ENCODE results near the gene PAPLN.

Gene PAPLN

DNA sequence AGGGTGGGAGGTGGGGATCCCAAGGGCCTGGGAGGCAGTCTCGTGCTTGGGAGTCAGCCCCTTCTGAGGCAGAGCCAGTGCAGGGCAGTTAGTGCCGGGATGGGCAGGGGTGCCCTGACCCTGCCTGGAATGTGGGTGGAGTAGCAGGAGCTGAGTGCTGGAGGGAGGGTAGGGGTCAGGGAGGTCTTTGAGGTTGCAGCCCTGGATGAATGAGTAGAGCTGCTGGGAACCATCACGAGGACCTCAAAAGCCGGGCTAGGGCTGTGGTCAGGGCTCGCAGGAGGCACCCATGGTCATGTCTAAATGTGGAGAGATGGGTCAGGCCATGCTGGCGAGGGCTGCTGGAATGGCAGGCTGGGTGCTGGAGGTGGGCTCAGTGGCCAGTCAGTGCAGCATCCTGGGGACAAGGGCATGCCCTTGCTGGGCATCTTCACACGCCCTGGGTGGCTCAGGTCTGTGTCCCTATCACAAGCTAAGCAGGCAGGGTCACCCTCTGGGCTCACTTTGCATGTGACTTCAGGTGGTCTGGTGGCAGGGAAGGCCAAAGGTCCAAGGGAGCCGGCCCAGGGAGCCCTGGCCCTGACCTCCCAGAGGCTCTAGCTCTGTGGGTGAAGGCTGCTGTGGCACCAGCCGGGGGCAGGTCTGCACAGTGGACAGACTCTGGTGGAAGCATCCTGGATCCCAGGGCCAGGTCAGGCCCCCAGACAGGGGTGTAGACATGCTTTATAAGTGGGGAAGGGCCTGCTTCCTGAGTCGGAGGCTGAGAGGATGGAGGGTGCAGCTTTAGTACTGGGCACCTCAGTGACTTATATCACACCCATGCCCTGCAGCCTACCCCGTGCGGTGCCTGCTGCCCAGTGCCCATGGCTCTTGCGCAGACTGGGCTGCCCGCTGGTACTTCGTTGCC lies 24.5 kb downstream of the PAPLN start:
- DNase-seq, result no peak

DNA sequence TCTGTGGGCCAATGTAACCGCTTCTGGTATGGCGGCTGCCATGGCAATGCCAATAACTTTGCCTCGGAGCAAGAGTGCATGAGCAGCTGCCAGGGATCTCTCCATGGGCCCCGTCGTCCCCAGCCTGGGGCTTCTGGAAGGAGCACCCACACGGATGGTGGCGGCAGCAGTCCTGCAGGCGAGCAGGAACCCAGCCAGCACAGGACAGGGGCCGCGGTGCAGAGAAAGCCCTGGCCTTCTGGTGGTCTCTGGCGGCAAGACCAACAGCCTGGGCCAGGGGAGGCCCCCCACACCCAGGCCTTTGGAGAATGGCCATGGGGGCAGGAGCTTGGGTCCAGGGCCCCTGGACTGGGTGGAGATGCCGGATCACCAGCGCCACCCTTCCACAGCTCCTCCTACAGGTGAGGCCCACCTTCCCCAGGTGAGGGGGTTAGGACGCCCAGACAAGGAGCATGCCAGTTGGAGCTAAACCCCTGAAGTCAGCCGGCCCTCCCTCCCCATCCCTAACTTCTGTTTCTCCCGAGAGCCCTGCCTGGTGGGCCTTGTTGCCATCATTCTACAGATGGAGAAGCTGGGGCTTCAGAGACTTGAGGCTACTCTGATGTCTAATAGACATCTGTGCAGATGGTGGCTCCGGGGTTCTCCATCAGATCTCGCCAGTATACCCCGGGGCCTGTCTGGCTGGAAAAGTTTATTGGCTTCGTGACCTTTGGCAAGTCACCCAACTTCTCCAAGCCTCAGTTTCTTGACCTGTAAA lies 25.3 kb downstream of the PAPLN start:
- no peak for DNase-seq

DNA sequence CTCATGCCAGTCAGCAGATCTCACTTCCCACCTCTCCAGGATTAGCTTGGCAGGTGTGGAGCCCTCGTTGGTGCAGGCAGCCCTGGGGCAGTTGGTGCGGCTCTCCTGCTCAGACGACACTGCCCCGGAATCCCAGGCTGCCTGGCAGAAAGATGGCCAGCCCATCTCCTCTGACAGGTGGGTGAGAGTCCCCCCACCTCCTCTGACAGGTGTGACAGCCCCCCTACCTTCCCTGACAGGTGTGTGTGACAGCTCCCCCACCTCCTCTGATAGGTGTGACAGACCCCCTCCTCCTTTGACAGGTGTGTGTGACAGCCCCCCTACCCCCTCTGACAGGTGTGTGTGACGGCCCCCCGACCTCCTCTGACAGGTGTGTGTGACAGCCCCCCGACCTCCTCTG lies 26.3 kb downstream of the PAPLN start:
- no peak for DNase-seq

DNA sequence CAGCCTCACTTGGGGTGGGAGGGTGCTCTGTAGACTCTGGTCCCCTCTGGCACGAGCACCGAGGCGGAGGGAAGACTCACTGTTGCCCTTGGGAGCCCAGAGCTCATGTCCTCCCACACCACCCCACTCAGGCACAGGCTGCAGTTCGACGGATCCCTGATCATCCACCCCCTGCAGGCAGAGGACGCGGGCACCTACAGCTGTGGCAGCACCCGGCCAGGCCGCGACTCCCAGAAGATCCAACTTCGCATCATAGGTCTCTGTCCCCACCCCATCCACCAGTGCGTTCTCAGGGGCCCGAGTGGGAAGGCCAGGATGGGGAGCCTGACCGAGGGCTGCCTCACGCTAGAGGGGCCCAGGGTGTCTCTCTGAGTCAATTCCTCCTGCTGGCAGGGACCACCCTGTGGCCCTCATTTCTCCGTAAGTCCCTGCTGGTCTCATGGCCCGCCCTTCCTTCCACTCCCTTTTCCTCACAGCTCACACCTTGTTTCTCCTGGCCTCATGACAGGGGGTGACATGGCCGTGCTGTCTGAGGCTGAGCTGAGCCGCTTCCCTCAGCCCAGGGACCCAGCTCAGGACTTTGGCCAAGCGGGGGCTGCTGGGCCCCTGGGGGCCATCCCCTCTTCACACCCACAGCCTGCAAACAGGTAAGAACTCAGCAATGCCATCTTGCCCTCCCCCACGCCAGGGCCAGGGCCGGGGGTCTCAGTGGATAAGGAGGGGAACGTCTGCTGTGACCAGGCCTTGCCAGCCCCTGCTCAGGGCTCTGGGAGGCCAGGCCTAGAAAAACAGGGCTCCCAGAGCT lies 27.0 kb downstream of the PAPLN start:
- DNase-seq, result no peak

DNA sequence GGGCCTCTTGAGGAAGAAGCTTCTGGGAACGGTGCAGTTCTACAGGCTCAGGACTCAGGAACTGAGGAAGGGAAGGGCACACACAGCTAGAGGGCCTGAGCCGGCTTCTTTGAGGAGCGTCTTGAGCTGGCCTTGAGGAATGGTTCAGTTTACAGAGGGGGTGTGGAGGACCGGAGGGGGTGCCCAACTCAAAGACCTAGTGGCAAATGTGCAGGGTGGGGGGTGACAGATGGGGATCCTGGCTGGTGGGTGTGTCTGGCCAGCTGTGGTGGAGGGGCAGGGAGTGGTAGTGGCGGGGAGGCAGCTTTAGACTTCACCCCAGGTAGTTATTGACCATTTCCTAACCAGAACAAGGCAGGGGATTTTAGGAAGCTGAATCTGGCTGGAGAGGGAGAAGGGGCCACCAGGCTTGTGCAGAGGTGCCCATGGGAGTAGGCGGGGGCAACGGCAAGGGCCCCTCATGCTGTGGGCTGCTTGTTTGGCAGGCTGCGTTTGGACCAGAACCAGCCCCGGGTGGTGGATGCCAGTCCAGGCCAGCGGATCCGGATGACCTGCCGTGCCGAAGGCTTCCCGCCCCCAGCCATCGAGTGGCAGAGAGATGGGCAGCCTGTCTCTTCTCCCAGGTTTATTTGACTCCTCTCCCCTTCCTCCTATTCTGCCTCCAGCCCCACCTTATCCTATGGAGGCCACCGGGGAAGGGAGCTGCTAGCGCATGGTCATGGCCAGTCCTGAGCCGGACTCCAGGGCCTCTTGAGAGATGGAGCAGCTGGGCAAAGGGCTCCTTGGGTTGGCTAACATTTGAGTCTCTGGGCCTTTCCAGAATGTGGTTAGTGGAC lies 27.8 kb downstream of the PAPLN start:
- DNase-seq, result no peak

DNA sequence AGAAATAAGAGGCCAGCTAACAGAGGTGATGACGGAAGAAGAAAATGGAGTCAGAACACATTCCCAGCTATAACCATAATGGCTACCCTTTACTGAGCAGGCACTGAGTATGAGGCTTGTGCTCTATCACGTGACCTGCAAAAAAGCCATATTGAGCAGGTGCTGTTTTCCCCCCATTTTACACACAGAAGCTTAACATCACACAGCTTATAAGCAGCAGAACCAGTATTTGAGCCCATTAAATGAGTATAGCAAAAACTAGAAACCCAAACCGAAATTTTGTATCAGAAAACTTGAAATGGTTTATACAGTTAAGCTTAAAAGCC lies 28.4 kb downstream of the PAPLN start:
- no peak for DNase-seq

DNA sequence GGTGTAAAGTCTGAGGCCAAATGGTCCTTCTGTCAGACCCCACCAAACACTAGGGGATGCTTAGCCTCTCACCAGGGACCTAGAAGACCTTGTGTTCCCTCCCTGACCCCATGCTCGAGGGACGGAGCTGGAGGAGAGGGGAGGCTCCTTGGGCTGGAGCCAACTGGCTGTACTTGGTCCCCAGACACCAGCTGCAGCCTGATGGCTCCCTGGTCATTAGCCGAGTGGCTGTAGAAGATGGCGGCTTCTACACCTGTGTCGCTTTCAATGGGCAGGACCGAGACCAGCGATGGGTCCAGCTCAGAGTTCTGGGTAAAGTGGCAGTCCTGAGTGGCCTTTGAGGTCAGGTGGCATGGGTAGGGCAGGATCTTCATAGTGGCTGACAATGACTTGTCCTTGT lies 29.0 kb downstream of the PAPLN start:
- no peak for DNase-seq

DNA sequence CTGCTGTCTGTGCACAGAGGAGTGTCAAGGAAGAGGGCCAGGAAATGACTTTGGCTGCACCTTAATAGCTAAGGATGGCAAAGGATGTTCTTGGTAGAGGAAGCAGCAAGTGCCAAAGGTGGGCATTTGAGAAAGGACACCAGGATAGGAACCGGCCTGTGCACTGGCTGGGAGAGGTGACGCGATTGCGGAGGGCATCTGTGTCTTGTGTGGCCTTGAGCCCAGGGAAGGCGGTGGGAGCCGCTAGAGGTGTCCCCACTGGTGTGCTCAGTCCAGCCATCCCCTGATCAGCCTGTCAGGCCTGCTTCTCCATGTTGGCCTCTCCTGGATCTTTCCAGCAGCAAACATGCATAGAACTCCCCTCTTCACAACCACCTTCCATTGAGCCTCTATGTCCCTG lies 30.2 kb downstream of the PAPLN start:
- no peak for DNase-seq

DNA sequence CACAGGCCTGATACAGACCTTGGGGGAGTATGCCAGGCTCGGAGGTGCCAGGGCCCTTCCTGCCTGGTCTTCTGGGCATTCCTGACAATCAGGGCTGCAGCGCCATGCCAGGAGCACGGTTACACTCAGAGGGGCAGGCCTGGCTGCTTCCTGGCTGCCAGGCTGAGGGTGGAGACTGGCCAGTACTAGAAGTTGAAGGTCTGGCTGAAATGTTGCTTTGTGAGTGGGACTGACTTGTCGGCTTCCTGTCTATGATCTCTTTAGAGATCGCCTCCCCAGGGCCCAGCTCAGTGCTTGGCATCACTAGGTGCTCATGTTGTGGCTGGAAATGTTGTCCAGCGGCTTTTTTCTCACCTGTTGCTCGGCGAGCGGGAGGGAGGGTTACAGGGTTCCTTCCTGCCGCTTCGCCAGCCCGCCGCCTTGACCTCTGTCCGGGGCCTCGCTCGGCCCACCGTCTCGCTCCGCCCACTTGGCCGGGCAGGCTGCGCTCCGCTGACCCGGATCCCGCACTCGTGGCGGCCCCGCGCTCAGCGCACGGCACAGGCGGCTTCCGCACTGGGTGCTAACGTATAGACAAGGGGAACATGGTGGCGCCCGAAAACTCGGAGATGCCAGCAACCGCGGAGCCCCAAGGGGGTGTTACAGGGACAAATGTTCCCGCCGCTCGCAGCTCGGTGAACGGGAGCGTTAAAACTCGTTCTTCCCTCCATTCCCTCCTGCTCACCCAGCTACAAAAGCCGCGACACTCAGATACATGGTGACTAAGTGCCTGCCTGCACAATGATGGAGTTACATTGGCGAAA lies 32.6 kb downstream of the PAPLN start:
- no peak for DNase-seq

DNA sequence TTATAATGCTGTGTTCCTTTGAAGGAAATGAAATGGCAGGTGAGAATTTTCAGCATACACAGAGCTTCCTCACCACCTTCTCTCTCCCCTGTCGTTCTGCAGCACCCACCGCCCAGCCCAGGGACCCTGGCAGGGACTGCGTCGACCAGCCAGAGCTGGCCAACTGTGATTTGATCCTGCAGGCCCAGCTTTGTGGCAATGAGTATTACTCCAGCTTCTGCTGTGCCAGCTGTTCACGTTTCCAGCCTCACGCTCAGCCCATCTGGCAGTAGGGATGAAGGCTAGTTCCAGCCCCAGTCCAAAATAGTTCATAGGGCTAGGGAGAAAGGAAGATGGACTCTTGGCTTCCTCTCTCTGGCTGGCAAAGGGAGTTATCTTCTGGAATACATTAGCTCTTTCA lies 35.1 kb downstream of the PAPLN start:
- DNase-seq, result no peak

DNA sequence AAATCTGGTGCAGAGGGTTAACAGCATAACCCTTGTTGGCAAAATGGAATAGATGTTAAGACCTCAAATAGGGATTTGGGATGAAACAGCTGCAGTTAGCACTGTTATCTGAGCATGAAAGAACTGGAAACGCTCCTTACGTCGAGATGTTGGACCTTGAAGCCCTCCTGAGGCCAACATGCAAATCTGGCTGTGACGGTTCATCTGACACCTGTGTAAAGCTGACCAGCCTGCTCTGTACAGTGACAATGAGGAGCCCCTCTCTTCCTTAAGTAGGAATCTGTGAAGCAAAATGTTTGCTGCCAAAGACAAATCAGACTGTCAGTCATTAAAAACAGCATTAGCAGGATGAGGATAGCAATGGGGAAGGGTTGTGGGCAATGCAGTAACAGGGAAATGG lies 36.5 kb downstream of the PAPLN start:
- DNase-seq, result no peak

DNA sequence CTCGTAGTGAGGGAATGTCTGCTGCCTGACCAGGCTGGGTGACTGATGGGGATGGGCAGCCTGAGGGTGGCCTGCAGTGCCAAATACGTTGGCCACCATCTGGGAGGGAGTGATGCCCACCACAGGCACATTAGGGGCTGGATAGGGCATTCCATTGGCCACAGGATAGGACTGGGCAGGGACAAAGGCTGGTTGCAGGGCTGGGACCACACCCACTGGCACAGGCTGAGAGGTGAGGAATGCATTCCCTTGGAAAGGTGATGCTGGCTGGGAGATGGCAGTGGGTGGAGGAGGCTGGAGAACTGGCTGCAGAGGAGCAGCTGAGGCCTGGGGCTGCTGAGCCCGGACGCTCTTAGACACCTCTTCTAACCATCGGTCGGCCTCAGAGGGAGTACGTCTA lies 39.5 kb downstream of the PAPLN start:
- no peak for DNase-seq

DNA sequence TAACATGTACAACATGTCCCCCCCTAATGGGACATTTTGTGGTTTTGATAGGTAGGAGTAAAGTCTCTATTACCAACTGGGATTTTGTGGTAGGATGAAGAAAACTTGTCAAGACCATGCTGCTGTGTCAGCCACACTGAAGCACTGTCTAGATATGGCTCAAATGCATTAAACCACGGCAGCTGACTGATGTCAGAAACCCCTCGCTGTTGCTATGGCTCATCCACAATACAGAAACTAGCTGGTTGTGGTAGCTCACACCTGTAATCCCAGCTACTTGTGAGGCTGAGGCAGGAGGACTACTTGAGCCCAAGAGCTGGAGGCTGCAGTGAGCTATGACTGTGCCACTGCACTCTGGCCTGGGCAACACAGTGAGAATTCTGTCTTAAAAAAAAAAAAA lies 40.1 kb downstream of the PAPLN start:
- no peak for DNase-seq

DNA sequence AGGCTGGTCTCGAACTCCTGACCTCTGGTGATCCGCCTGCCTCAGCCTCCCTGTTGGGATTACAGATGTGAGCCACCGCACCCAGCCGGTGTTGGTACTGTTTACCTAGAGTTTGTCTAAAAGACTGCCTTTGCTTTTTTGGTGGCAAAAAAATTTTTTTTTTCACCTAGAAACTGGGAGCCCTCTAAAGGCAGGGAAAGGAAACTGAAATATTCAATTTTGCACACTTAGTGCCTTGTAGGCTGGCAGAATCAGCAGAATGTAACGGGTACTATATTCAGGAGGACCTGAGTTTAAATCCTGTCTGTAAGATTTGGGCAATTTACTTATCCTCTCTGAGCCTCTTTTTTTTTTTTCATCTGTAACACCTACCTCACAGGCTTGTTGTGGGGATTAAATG lies 43.6 kb downstream of the PAPLN start:
- DNase-seq, result no peak

DNA sequence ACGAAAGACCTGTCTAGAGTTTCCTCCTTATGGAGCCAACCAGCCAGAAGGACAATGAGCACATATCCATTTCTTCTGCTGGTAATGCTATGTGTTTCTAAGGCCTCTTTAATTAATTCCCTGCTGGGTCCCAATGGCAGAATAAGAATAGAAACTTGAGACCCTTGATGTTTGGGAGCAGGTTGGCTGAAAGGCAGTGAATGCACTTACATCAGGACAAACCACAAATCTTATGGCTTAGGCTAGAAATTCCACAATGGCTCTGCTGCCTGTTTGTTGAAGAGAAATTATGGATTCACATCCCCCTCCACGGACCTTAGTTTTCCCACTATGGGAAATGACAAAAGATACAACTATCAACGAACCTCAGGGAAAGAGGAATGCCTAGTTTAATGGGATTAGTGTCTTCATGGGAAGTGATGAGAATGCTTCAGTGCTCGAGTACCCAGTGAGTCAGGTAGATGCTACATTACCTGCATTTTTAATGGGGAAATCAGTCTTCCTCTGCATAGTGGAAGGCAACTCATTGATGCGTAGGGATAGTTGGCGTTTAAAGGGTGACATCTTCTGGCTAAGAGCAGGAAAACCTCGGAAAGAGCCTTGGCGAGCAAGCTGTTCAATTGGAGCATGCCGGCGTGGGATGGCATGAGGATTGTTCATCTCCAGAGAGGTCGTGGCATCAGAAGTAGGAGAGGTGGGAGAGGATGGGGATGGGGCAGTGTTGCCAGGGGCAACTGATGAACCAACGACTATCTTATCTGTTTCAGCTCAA lies 46.5 kb downstream of the PAPLN start:
- peak; percentile 36 for DNase-seq

DNA sequence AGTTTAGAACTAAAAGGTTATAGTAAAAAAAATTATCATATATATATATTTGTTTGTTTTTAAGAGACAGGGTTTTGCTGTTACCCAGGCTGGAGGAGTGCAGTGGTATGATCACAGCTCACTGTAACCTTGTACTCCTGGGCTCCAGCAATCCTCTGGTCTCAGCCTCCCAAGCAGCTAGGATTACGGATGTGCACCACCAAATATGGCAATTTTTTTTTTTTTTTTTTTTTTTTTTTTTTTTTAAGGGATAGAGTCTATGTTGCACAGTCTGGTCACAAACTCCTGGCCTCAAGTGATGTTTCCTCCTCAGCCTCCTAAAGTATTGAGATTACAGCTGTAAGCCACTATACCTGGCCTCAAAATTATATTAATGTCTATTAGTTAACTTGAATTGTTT lies 48.7 kb downstream of the PAPLN start:
- no peak for DNase-seq

DNA sequence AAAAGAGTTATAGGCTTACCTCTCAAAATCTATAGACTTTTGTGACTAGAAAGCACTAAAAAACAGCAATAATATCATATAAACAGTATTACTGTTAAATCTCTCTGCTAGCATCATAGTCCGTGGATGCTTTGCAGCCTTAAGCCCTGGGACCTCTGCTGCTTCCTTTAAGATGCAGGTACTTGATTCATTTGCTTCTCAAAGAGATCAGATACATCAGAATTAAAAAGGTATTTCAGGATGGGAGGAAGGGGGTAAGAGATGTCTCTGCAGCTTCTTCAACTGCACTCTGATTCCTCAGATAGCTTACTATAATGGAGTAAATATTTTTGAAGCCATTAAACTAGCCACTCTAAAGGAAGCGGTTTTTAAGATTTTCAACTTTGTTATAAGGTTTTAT lies 49.3 kb downstream of the PAPLN start:
- DNase-seq, result no peak

DNA sequence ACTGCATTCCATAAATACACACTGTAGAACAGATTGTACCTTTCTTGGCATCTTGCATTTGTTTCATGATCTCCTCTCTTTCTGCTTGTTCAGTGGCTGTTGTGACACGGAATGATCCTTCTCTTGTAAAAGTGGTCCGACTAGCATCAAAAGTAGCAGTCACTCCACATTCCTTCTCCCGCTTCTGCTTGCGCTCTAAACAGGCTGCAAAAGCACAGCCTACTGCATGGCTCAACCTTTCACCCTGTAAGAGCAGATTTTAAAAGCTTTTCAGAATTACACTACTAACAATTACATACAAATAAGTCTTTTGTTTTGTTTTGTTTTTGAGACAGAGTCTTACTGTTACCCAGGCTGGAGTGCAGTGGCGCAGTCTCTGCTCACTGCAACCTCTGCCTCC lies 49.8 kb downstream of the PAPLN start:
- DNase-seq, result no peak

DNA sequence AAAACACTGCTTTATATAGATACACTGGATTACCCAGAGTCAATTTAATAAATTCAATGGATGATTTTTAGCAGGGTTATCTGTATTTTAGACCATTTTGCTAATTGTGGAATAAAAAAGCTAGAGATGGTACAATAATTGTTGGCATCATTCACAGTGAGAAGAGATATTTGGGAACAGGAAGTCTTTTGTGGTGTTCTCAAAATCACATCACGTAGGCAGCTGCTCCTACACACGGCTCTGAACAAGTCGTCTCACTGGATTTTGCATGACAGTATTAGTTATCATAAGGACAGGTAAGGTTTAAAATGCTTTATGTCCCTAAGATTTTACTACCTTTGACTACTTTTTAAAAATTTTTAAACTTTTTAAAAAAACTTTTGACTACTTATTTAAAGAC lies 52.0 kb downstream of the PAPLN start:
- no peak for DNase-seq

DNA sequence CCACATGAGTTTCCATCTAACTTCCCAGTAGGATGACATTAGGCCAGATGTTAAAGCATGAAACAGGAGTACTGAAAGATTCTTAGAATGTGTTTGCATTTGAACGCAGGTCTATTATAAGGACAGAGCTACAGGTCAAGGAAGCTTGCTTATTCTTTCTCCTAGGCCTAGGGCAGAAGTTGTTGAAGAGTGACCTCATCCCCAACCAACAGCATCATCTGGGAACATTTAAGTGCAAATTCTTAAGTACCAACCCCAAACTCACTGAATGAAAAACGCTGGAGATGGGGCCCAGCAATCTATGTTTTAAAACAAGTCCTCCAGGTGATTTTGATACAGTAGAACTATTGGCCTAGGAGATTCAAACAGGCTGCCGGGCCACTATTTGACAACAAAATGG lies 52.4 kb downstream of the PAPLN start:
- no peak for DNase-seq

DNA sequence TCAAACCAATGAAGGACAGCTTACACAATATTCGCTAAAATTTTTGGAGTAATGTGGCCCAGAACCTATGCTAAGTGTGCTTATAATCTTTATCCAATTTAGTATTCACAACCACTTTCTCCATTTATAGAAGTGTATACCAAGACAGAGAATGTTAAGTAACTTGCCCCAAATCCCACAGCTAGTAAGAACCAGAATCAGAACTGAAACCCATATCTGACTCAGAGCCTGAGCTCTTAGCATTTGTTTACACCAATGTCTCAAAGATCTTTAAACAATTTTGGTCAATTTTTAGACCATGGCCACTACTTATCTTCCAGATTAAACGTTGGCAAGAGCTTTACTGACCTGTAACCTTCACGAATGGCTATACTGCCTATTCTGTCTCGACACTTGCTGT lies 53.0 kb downstream of the PAPLN start:
- no peak for DNase-seq

All from fibroblast of skin of back (primary cell).